ENCODE results near the gene MAN2A2.

- TF ChIP-seq EZH2phosphoT487 (IDR thresholded peaks at IDR 0.05; ENCODE audit: insufficient read depth, low read depth) (no peak), EZH2 (IDR thresholded peaks at IDR 0.05; ENCODE audit: insufficient read depth, poor library complexity, severe bottlenecking) (no peak)
Measured at GRCh38 chr15:90872486-90873184, 30.5 kb upstream of the MAN2A2 start.

Measured in GM23248 (cell line).